ENCODE results near the gene CUL1. TPM values are rescaled to one million over a fixed set of nuclear protein-coding genes. Genes with fewer than 3 reads are reported as not detected.

Gene CUL1
- total RNA-seq, 1 donor from 2014 or later = 56.9 TPM

DNA sequence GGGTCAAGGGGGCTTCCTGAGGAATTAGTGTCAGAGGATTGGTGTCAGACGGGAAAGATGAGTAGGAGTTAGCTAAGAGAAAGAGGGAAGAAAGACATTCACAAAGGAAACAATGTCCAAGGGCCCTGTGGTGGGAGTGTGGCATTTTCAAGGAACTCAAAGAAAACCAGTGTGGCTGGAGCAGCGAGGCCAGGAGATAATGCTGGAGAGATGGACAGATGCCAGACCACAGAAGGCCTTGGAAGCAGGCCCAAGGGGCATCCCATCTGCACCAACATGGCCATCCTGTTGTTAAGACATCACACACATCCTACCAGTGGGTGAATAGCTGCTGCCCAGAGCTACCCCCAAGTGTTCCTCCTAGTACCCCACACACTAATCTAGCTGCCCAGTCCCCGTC lies 36.1 kb upstream of the CUL1 start:
- no peaks in the 10 kb centered on the region for H3K36me3 Mint-ChIP-seq (ENCODE audit: low read depth)
- CTCF ChIA-PET = no interaction called here
- ATAC-seq (ENCODE audit: low read depth) (no peak), DNase-seq (no peak)
- H3K27ac Mint-ChIP-seq = no peak overlapping the region
- H3K27me3 Mint-ChIP-seq = peaks cover under 1% of the 10 kb centered on the region
- POLR2A ChIA-PET = no interaction called here
- peaks cover under 1% of the 10 kb centered on the region for H3K9me3 Mint-ChIP-seq
- intact Hi-C loops (cut with micrococcal nuclease) = no loop called here
- no peak overlapping the region for H3K4me3 Mint-ChIP-seq
- TF ChIP-seq, protein P1, sequence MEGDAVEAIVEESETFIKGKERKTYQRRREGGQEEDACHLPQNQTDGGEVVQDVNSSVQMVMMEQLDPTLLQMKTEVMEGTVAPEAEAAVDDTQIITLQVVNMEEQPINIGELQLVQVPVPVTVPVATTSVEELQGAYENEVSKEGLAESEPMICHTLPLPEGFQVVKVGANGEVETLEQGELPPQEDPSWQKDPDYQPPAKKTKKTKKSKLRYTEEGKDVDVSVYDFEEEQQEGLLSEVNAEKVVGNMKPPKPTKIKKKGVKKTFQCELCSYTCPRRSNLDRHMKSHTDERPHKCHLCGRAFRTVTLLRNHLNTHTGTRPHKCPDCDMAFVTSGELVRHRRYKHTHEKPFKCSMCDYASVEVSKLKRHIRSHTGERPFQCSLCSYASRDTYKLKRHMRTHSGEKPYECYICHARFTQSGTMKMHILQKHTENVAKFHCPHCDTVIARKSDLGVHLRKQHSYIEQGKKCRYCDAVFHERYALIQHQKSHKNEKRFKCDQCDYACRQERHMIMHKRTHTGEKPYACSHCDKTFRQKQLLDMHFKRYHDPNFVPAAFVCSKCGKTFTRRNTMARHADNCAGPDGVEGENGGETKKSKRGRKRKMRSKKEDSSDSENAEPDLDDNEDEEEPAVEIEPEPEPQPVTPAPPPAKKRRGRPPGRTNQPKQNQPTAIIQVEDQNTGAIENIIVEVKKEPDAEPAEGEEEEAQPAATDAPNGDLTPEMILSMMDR (IDR thresholded peaks at IDR 0.05) = no peak
- H3K4me1 Mint-ChIP-seq = no peaks in the 10 kb centered on the region

DNA sequence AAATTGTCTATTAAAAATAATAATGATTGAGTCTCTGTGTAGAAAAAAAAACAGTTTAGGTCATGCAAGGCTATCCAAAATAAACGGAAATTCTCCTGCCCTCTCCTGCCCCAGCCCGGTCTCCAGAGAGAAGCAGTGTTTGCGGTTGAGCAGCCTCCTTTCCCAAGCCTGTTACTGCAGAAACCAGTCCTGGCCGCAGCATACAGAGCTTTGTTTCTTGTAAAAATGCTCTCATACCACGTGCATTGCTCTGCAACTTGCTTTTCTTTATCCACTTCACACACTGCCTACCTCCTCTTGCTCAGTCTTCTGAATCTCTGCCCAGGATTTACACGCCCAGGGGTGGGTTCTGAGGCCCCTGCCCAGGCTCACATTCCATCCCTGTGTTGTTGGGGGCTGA lies 34.4 kb upstream of the CUL1 start:
- Mint-ChIP-seq H3K27me3 (peaks cover 3% of the 10 kb centered on the region), H3K36me3 (ENCODE audit: low read depth) (no peaks in the 10 kb centered on the region), H3K4me1 (no peaks in the 10 kb centered on the region), H3K9me3 (peaks cover 4% of the 10 kb centered on the region), H3K4me3 (no peak overlapping the region), H3K27ac (no peak overlapping the region)
- DNase-seq = no peak
- no peak for ATAC-seq (ENCODE audit: low read depth)
- CTCF ChIA-PET = no interaction called here
- intact Hi-C loops (cut with micrococcal nuclease) = no loop called here
- POLR2A ChIA-PET = no interaction called here
- TF ChIP-seq, protein P1 (IDR thresholded peaks at IDR 0.05) = no peak

DNA sequence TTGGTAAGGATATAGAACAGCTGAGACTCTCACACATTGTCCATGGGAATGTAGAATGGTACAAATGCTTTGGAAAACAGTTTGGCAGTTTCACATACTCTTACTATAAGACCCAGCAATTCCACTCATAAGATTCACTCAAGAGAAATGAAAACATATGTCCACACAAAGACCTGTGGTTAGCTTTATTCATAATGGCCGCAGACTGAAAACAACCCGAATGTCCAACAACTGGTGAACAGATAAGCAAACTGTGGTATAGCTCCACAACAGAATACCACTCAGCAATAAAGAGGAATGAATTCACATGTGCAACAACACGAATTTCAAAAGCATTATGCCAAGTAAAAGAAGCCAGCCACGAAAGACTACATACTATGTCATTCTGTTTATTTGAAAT lies 33.5 kb upstream of the CUL1 start:
- Mint-ChIP-seq H3K36me3 (ENCODE audit: low read depth) (no peaks in the 10 kb centered on the region), H3K27me3 (peaks cover 3% of the 10 kb centered on the region)
- CTCF ChIA-PET = no interaction called here

DNA sequence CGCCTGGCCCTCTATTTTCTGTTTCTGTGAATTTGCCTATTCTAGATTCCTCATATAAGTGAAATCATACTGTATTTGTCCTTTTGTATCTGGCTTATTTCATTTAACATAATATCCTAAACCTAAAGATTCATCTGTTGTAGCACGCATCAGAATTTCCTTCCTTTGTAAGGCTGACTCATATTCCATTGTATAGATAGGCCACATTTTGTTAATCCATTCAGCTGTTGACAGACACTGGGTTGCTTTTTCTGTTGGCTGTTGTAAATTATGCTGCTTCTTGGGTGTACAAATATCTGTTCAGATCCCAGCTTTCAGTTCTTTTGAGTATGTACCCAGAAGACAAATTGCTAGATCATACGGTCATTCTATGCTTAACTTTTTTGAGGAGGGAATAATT lies 28.8 kb upstream of the CUL1 start:
- Mint-ChIP-seq H3K36me3 (ENCODE audit: low read depth) (no peaks in the 10 kb centered on the region), H3K27me3 (peaks cover 3% of the 10 kb centered on the region), H3K9me3 (peaks cover 6% of the 10 kb centered on the region), H3K27ac (no peak overlapping the region), H3K4me3 (no peak overlapping the region), H3K4me1 (no peaks in the 10 kb centered on the region)
- no peak for ATAC-seq (ENCODE audit: low read depth)
- ChIA-PET POLR2A (no interaction called here), CTCF (no interaction called here)
- no peak for DNase-seq
- intact Hi-C loops (cut with micrococcal nuclease) = no loop called here
- TF ChIP-seq, protein P1 (IDR thresholded peaks at IDR 0.05) = no peak

More for the DNA sequence above, 33.5 kb upstream of the CUL1 start:
- TF ChIP-seq, protein P1 (IDR thresholded peaks at IDR 0.05) = no peak
- Mint-ChIP-seq H3K4me1 (no peaks in the 10 kb centered on the region), H3K9me3 (peaks cover 4% of the 10 kb centered on the region), H3K27ac (no peak overlapping the region), H3K4me3 (no peak overlapping the region)
- no peak for DNase-seq
- POLR2A ChIA-PET = interaction anchor here (0.7 kb wide), 1 partner anchor 78 kb away, joined by 3 read pairs; no protein-coding TSS in a partner anchor
- intact Hi-C loops (cut with micrococcal nuclease) = no loop called here
- no peak for ATAC-seq (ENCODE audit: low read depth)

DNA sequence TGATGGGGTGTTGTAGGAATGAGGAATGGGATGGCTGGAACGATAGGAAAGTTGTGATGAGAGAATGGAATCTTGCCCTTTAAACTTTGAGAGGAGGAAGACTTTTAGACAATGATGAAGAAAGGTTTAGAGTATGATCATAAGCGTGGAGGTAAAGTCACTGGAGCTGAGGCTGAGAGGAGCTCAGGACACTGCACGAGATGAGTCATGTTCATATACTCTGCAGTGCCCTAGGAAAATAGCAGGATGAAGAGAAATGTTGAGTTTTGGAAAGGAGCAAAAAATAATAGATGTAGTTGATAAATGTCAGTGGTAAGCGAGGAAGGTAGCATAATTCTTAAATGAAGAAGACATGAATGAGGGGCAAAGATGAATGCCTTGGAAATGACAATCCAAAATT lies 28.3 kb upstream of the CUL1 start:
- H3K9me3 Mint-ChIP-seq = peaks cover 6% of the 10 kb centered on the region
- H3K36me3 Mint-ChIP-seq (ENCODE audit: low read depth) = no peaks in the 10 kb centered on the region
- DNase-seq (no peak), ATAC-seq (ENCODE audit: low read depth) (no peak)
- peaks cover 6% of the 10 kb centered on the region for H3K27me3 Mint-ChIP-seq
- intact Hi-C loops (cut with micrococcal nuclease) = no loop called here
- H3K27ac Mint-ChIP-seq = no peak overlapping the region
- H3K4me3 Mint-ChIP-seq = no peak overlapping the region
- TF ChIP-seq, protein P1 (IDR thresholded peaks at IDR 0.05) = no peak
- POLR2A ChIA-PET = no interaction called here
- no peaks in the 10 kb centered on the region for H3K4me1 Mint-ChIP-seq
- CTCF ChIA-PET = no interaction called here

All from activated B cell treated with CpG ODN at 0.5 μM for 24 hours (primary cell).